WTC11 (cell line): ENCODE results near the gene TSPAN6. TPM values are rescaled to one million over a fixed set of nuclear protein-coding genes. Genes with fewer than 3 reads are reported as not detected.

Source experiments
- ATAC-seq: fragments of 200-7000 bp; cut with Tn5 transposase; 2 replicates; pipeline ENCODE4 v1.10.0; 2021; ENCODE audit warnings: mild to moderate bottlenecking, moderate library complexity
- CTCF ChIA-PET: fragments of 300-600 bp; sonication (Branson Sonifier 250); formaldehyde crosslinking; loops from one replicate; lab custom pipeline; 2021; ENCODE audit warnings: antibody characterized with exemption; lab: Charles Lee
- POLR2A ChIA-PET: fragments of 350-600 bp; sonication (Branson Sonifier 250); formaldehyde crosslinking; loops from one replicate; lab custom pipeline; 2021; ENCODE audit warnings: antibody characterized with exemption; lab: Charles Lee
- DNase-seq: peaks from one replicate; pipeline ENCODE4 v3.0.0; 2021; ENCODE audit warnings: low spot score
- H3K27ac Mint-ChIP-seq: 2 replicates; pipeline ENCODE4 v1.8.0; 2021; ENCODE audit warnings: mixed read lengths
- H3K27me3 Mint-ChIP-seq: 2 replicates; pipeline ENCODE4 v1.8.0; 2021; ENCODE audit warnings: low read depth, mild to moderate bottlenecking, moderate library complexity, mixed read lengths
- H3K36me3 Mint-ChIP-seq: 2 replicates; pipeline ENCODE4 v1.8.0; 2021; ENCODE audit warnings: mixed read lengths
- H3K4me1 Mint-ChIP-seq: 2 replicates; pipeline ENCODE4 v1.8.0; 2022; ENCODE audit warnings: mixed read lengths
- H3K4me3 Mint-ChIP-seq: 2 replicates; pipeline ENCODE4 v1.8.0; 2021; ENCODE audit warnings: mild to moderate bottlenecking, moderate library complexity, mixed read lengths
- H3K9me3 Mint-ChIP-seq: 2 replicates; pipeline ENCODE4 v1.8.0; 2021; ENCODE audit warnings: mixed read lengths
- EMX1 ChIP-seq: fragments of 250-450 bp; sonication (Bioruptor Pico); IDR thresholded peaks from 2 replicates; pipeline ENCODE4 v1.8.0; 2021; ENCODE audit warnings: mild to moderate bottlenecking
- ESRRA ChIP-seq: sonication (generic); formaldehyde crosslinking; IDR thresholded peaks from 2 replicates; pipeline ENCODE4 v1.8.1; 2022; ENCODE audit warnings: mild to moderate bottlenecking, missing genetic modification reagents, borderline replicate concordance
- GABPB1 ChIP-seq: sonication (generic); formaldehyde crosslinking; IDR thresholded peaks from 2 replicates; pipeline ENCODE4 v1.8.1; 2023; ENCODE audit warnings: mild to moderate bottlenecking, missing genetic modification reagents
- JAZF1 ChIP-seq: fragments of 250-450 bp; sonication (Bioruptor Pico); IDR thresholded peaks from 2 replicates; pipeline ENCODE4 v1.9.0; 2021; ENCODE audit warnings: moderate library complexity, mild to moderate bottlenecking, inconsistent platforms
- NFATC4 ChIP-seq: fragments of 250-450 bp; sonication (Bioruptor Pico); IDR thresholded peaks from 2 replicates; pipeline ENCODE4 v1.9.0; 2021; ENCODE audit warnings: mild to moderate bottlenecking
- SMAD3 ChIP-seq: sonication (generic); formaldehyde crosslinking; IDR thresholded peaks from 2 replicates; pipeline ENCODE4 v1.8.0; 2022; ENCODE audit warnings: missing genetic modification reagents, mild to moderate bottlenecking, borderline replicate concordance
- SOX15 ChIP-seq: fragments of 250-450 bp; sonication (Bioruptor Pico); IDR thresholded peaks from 2 replicates; pipeline ENCODE4 v1.9.0; 2021; ENCODE audit warnings: mild to moderate bottlenecking
- TCF7 ChIP-seq: sonication (generic); formaldehyde crosslinking; IDR thresholded peaks from 2 replicates; pipeline ENCODE4 v1.8.0; 2022; ENCODE audit warnings: mild to moderate bottlenecking, low read depth, missing genetic modification reagents, moderate library complexity
- total RNA-seq: library from RNA; stranded (reverse); gene quantifications from 3 replicates; pipeline ENCODE4 v1.2.3, GENCODE V29; 2021
- TF ChIP-seq, protein P1 (sequence below): sonication (generic); formaldehyde crosslinking; IDR thresholded peaks from 2 replicates; pipeline ENCODE4 v1.8.1; 2022; ENCODE audit warnings: low read depth, mild to moderate bottlenecking, moderate library complexity, missing genetic modification reagents, borderline replicate concordance
- TF ChIP-seq, protein P2 (sequence below): fragments of 250-450 bp; sonication (Bioruptor Pico); IDR thresholded peaks from 2 replicates; pipeline ENCODE4 v1.9.0; 2021; ENCODE audit warnings: mild to moderate bottlenecking
- TF ChIP-seq, protein P3 (sequence below): sonication (generic); formaldehyde crosslinking; IDR thresholded peaks from 2 replicates; pipeline ENCODE4 v1.8.0; 2023; ENCODE audit warnings: mild to moderate bottlenecking, missing genetic modification reagents
- TF ChIP-seq, protein P4 (sequence below): sonication (generic); formaldehyde crosslinking; IDR thresholded peaks from 2 replicates; pipeline ENCODE4 v1.8.0; 2023; ENCODE audit warnings: missing genetic modification reagents, mild to moderate bottlenecking, borderline replicate concordance
- TF ChIP-seq, protein P5 (sequence below): fragments of 250-450 bp; sonication (Bioruptor Pico); IDR thresholded peaks from 2 replicates; pipeline ENCODE4 v1.9.0; 2021; ENCODE audit warnings: moderate library complexity, mild to moderate bottlenecking, inconsistent platforms, borderline replicate concordance
- TF ChIP-seq, protein P6 (sequence below): sonication (generic); formaldehyde crosslinking; IDR thresholded peaks from 2 replicates; pipeline ENCODE4 v1.8.1; 2023; ENCODE audit warnings: mild to moderate bottlenecking, missing genetic modification reagents

The TSPAN6 gene
- total RNA-seq, 1 experiment from 2014 or later, result 47.0 TPM

DNA sequence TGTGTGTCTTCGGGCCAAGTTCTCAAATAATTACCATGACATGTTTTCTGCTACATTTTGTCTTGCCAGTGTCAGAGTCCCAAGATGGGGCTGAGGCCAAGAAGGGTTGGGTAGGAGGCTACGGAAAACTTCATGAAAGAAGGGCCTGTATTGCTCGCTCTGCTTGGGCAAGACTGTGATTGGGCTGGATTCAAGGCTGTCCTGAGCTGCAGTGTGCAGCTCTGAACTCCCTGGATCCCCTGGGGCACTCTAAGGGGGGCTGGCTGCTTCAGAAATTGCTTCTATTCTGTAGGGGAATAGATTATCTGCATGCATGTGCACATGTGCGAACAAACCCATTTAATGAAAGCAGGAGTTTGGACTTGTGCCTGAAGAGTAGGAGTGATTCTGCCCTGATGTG, 13.6 kb downstream of the TSPAN6 start (continued):
- TF ChIP-seq, protein P1, sequence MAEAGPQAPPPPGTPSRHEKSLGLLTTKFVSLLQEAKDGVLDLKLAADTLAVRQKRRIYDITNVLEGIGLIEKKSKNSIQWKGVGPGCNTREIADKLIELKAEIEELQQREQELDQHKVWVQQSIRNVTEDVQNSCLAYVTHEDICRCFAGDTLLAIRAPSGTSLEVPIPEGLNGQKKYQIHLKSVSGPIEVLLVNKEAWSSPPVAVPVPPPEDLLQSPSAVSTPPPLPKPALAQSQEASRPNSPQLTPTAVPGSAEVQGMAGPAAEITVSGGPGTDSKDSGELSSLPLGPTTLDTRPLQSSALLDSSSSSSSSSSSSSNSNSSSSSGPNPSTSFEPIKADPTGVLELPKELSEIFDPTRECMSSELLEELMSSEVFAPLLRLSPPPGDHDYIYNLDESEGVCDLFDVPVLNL (CRISPR knock-in tag), result no peak
- TF ChIP-seq GABPB1 (no peak), EMX1 (CRISPR knock-in tag) (no peak), SOX15 (CRISPR knock-in tag) (no peak)
- TF ChIP-seq, protein P2, sequence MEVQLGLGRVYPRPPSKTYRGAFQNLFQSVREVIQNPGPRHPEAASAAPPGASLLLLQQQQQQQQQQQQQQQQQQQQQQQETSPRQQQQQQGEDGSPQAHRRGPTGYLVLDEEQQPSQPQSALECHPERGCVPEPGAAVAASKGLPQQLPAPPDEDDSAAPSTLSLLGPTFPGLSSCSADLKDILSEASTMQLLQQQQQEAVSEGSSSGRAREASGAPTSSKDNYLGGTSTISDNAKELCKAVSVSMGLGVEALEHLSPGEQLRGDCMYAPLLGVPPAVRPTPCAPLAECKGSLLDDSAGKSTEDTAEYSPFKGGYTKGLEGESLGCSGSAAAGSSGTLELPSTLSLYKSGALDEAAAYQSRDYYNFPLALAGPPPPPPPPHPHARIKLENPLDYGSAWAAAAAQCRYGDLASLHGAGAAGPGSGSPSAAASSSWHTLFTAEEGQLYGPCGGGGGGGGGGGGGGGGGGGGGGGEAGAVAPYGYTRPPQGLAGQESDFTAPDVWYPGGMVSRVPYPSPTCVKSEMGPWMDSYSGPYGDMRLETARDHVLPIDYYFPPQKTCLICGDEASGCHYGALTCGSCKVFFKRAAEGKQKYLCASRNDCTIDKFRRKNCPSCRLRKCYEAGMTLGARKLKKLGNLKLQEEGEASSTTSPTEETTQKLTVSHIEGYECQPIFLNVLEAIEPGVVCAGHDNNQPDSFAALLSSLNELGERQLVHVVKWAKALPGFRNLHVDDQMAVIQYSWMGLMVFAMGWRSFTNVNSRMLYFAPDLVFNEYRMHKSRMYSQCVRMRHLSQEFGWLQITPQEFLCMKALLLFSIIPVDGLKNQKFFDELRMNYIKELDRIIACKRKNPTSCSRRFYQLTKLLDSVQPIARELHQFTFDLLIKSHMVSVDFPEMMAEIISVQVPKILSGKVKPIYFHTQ (CRISPR knock-in tag), result no peak

DNA sequence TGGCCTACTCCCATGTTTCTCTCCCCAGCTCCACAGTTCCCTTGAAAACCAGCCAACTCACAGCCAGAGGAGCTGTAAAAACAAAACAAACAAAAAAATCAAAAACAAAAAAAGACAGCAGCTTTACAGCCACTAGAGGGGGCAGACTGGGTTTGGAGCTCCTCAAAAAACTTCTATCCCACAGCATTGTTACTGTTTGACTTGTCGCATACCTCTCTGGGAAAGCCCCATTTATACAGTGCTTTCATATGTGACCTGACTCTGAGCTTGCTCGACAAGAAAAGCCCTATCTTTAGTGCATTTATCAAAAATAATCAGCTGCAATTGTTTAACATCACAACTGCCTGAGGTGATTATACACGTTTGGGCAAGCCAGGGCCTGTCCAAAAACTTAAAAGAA, 21.6 kb downstream of the TSPAN6 start:
- TF ChIP-seq ESRRA (CRISPR knock-in tag) (no peak), NFATC4 (CRISPR knock-in tag) (no peak), SMAD3 (CRISPR knock-in tag) (no peak), JAZF1 (no peak), TCF7 (CRISPR knock-in tag) (no peak)
- TF ChIP-seq, protein P3, sequence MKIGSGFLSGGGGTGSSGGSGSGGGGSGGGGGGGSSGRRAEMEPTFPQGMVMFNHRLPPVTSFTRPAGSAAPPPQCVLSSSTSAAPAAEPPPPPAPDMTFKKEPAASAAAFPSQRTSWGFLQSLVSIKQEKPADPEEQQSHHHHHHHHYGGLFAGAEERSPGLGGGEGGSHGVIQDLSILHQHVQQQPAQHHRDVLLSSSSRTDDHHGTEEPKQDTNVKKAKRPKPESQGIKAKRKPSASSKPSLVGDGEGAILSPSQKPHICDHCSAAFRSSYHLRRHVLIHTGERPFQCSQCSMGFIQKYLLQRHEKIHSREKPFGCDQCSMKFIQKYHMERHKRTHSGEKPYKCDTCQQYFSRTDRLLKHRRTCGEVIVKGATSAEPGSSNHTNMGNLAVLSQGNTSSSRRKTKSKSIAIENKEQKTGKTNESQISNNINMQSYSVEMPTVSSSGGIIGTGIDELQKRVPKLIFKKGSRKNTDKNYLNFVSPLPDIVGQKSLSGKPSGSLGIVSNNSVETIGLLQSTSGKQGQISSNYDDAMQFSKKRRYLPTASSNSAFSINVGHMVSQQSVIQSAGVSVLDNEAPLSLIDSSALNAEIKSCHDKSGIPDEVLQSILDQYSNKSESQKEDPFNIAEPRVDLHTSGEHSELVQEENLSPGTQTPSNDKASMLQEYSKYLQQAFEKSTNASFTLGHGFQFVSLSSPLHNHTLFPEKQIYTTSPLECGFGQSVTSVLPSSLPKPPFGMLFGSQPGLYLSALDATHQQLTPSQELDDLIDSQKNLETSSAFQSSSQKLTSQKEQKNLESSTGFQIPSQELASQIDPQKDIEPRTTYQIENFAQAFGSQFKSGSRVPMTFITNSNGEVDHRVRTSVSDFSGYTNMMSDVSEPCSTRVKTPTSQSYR (CRISPR knock-in tag), result no peak
- TF ChIP-seq, protein P4, sequence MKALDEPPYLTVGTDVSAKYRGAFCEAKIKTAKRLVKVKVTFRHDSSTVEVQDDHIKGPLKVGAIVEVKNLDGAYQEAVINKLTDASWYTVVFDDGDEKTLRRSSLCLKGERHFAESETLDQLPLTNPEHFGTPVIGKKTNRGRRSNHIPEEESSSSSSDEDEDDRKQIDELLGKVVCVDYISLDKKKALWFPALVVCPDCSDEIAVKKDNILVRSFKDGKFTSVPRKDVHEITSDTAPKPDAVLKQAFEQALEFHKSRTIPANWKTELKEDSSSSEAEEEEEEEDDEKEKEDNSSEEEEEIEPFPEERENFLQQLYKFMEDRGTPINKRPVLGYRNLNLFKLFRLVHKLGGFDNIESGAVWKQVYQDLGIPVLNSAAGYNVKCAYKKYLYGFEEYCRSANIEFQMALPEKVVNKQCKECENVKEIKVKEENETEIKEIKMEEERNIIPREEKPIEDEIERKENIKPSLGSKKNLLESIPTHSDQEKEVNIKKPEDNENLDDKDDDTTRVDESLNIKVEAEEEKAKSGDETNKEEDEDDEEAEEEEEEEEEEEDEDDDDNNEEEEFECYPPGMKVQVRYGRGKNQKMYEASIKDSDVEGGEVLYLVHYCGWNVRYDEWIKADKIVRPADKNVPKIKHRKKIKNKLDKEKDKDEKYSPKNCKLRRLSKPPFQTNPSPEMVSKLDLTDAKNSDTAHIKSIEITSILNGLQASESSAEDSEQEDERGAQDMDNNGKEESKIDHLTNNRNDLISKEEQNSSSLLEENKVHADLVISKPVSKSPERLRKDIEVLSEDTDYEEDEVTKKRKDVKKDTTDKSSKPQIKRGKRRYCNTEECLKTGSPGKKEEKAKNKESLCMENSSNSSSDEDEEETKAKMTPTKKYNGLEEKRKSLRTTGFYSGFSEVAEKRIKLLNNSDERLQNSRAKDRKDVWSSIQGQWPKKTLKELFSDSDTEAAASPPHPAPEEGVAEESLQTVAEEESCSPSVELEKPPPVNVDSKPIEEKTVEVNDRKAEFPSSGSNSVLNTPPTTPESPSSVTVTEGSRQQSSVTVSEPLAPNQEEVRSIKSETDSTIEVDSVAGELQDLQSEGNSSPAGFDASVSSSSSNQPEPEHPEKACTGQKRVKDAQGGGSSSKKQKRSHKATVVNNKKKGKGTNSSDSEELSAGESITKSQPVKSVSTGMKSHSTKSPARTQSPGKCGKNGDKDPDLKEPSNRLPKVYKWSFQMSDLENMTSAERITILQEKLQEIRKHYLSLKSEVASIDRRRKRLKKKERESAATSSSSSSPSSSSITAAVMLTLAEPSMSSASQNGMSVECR (CRISPR knock-in tag), result no peak
- TF ChIP-seq, protein P5, sequence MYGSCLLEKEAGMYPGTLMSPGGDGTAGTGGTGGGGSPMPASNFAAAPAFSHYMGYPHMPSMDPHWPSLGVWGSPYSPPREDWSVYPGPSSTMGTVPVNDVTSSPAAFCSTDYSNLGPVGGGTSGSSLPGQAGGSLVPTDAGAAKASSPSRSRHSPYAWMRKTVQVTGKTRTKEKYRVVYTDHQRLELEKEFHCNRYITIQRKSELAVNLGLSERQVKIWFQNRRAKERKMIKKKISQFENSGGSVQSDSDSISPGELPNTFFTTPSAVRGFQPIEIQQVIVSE (CRISPR knock-in tag), result no peak
- TF ChIP-seq, protein P6, sequence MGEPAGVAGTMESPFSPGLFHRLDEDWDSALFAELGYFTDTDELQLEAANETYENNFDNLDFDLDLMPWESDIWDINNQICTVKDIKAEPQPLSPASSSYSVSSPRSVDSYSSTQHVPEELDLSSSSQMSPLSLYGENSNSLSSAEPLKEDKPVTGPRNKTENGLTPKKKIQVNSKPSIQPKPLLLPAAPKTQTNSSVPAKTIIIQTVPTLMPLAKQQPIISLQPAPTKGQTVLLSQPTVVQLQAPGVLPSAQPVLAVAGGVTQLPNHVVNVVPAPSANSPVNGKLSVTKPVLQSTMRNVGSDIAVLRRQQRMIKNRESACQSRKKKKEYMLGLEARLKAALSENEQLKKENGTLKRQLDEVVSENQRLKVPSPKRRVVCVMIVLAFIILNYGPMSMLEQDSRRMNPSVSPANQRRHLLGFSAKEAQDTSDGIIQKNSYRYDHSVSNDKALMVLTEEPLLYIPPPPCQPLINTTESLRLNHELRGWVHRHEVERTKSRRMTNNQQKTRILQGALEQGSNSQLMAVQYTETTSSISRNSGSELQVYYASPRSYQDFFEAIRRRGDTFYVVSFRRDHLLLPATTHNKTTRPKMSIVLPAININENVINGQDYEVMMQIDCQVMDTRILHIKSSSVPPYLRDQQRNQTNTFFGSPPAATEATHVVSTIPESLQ (CRISPR knock-in tag), result no peak
- Mint-ChIP-seq H3K4me3 (no peak overlapping the region), H3K36me3 (no peaks in the 10 kb centered on the region), H3K27me3 (no peaks in the 10 kb centered on the region), H3K9me3 (no peaks in the 10 kb centered on the region), H3K27ac (no peak overlapping the region), H3K4me1 (peaks cover 23% of the 10 kb centered on the region)
- ChIA-PET POLR2A (interaction anchor here (0.7 kb wide), 1 partner anchor 20 kb away, joined by 3 read pairs; no protein-coding TSS in a partner anchor), CTCF (interaction anchor here (0.6 to 1.9 kb wide), 18 partner anchors 11 to 898 kb away, joined by 3 to 19 read pairs (median 4); partner anchors contain the start of gene TSPAN6)
- ATAC-seq (peak; percentile 81), DNase-seq (no peak)
